Ecto neural progenitor cell (in vitro differentiated cells): ENCODE measurements around the gene VPS13D.

Source experiments
- DNase-seq: peaks from one replicate; pipeline ENCODE4 v3.0.0-alpha.2; 2018; ENCODE audit warnings: low spot score

The VPS13D gene

GRCh38 chr1:12556957-12557935 lies 327.4 kb downstream of the VPS13D start:
- DNase-seq = no peak

GRCh38 chr1:12561121-12561520 lies 331.3 kb downstream of the VPS13D start:
- no peak for DNase-seq
